Neural progenitor cell (in vitro differentiated cells): ENCODE data around the gene PTPRN2.

Experiments used
- CTCF ChIP-seq: fragments of 200-600 bp; sonication (generic); IDR thresholded peaks from 2 replicates; pipeline ENCODE4 v1.5.1; 2017; ENCODE audit warnings: antibody characterized with exemption, mild to moderate bottlenecking
- EZH2 ChIP-seq: fragments of 200-600 bp; sonication (generic); IDR thresholded peaks from 2 replicates; pipeline ENCODE4 v1.6.1; 2017; ENCODE audit warnings: antibody characterized with exemption, mild to moderate bottlenecking, moderate library complexity

- no peak for TF ChIP-seq CTCF
- no peak for TF ChIP-seq EZH2
Observed at GRCh38 chr7:158188676-158189075, 398.9 kb downstream of the PTPRN2 start.
